ENCODE measurements around the gene SWT1. TPM values are rescaled to one million over a fixed set of nuclear protein-coding genes. Genes with fewer than 3 reads are reported as not detected.
A peak's percentile ranks its signal among the peaks of the same experiment; 100 is the strongest.
"Not testable (repeated sequence)": the region's sequence is repeated elsewhere in the genome, so short reads cannot be mapped to it uniquely, and the experiment has no call there.

Gene SWT1
- total and polyA plus RNA-seq, 2 of the 13 experiments (the other 11 are each of a cell fraction or from before 2014, with no cell fraction given): 1.7 to 2.5 TPM

GRCh38 chr1:185321104-185321503 lies 164.1 kb downstream of the SWT1 start:
- FAIRE-seq; H3K9ac ChIP-seq (ENCODE audit: insufficient read depth, low read depth, low read length); in situ Hi-C loops (cut with HindIII; ENCODE audit: extremely low pct_ligation_motif_present, low pct_unique_long_range_greater_than_20kb); H4K20me1 ChIP-seq (ENCODE audit: insufficient read depth, low read length); H2AFZ ChIP-seq (ENCODE audit: low read length); H3K36me3 ChIP-seq (replicated peaks in 1 of 2; ENCODE audit: control insufficient read depth in 1 of 2, insufficient read depth in 2 of 2, low read length in 2 of 2); POLR2A ChIA-PET; H3K9me3 ChIP-seq (ENCODE audit: low read length); H3K27me3 ChIP-seq (ENCODE audit: control insufficient read depth in 1 of 2, insufficient read depth in 2 of 2, low read length in 2 of 2); DNase-seq (ENCODE audit: low spot score); intact Hi-C loops (cut with micrococcal nuclease; ENCODE audit: unreplicated experiment); H3K4me2 ChIP-seq (ENCODE audit: low read depth, low read length); ATAC-seq; H3K27ac ChIP-seq (ENCODE audit: extremely low read length, insufficient read depth, low read length); CTCF ChIA-PET (ENCODE audit: low intra/inter-chr PET ratio, low total read pairs); BruUV-seq (replicated peaks); H3K4me3 ChIP-seq (replicated peaks in 1 of 3; ENCODE audit: insufficient read depth in 1 of 3, low read depth in 2 of 3, low read length in 3 of 3): not testable (repeated sequence)
- 0 out of 2 replicates have a peak, but pooled peaks have one; percentile 20 for TF ChIP-seq NFYB (CRISPR knock-in tag; IDR thresholded peaks at IDR 0.05)
- H3K79me2 ChIP-seq (ENCODE audit: insufficient read depth, low read length): peaks cover 12% of the 10 kb centered on the region
- 98% methylated on average over 7 of the region's 7 CpGs for WGBS (ENCODE audit: low lambda C conversion rate)
- H3K4me1 ChIP-seq (ENCODE audit: insufficient read depth, low read length): peaks cover 38% of the 10 kb centered on the region

GRCh38 chr1:185321653-185322221 lies 164.8 kb downstream of the SWT1 start:
- H3K9me3 ChIP-seq (ENCODE audit: low read length); in situ Hi-C loops (cut with HindIII; ENCODE audit: extremely low pct_ligation_motif_present, low pct_unique_long_range_greater_than_20kb); H3K4me3 ChIP-seq (replicated peaks in 1 of 3; ENCODE audit: insufficient read depth in 1 of 3, low read depth in 2 of 3, low read length in 3 of 3); FAIRE-seq; H3K4me2 ChIP-seq (ENCODE audit: low read depth, low read length); H3K79me2 ChIP-seq (ENCODE audit: insufficient read depth, low read length); H3K27ac ChIP-seq (ENCODE audit: extremely low read length, insufficient read depth, low read length); BruUV-seq (replicated peaks); DNase-seq (ENCODE audit: low spot score); H3K27me3 ChIP-seq (ENCODE audit: control insufficient read depth in 1 of 2, insufficient read depth in 2 of 2, low read length in 2 of 2); H2AFZ ChIP-seq (ENCODE audit: low read length); CTCF ChIA-PET (ENCODE audit: low intra/inter-chr PET ratio, low total read pairs); ATAC-seq; intact Hi-C loops (cut with micrococcal nuclease; ENCODE audit: unreplicated experiment); H3K36me3 ChIP-seq (replicated peaks in 1 of 2; ENCODE audit: control insufficient read depth in 1 of 2, insufficient read depth in 2 of 2, low read length in 2 of 2); H4K20me1 ChIP-seq (ENCODE audit: insufficient read depth, low read length); H3K9ac ChIP-seq (ENCODE audit: insufficient read depth, low read depth, low read length); POLR2A ChIA-PET: not testable (repeated sequence)
- 98% methylated on average over 18 of the region's 36 CpGs for WGBS (ENCODE audit: low lambda C conversion rate)
- peaks cover 42% of the 10 kb centered on the region for H3K4me1 ChIP-seq (ENCODE audit: insufficient read depth, low read length)

- no peaks in the 10 kb centered on the region for H4K20me1 ChIP-seq (ENCODE audit: insufficient read depth, low read length)
- ATAC-seq: no peak
- no peak overlapping the region for H3K9ac ChIP-seq (ENCODE audit: insufficient read depth, low read depth, low read length)
- no peak overlapping the region for H3K4me2 ChIP-seq (ENCODE audit: low read depth, low read length)
- WGBS (ENCODE audit: low lambda C conversion rate): 93% methylated on average over 2 of the region's 2 CpGs
- BruUV-seq (replicated peaks): no TSS peak
- H3K79me2 ChIP-seq (ENCODE audit: insufficient read depth, low read length): peaks cover 2% of the 10 kb centered on the region
- no peaks in the 10 kb centered on the region for H3K27me3 ChIP-seq (ENCODE audit: control insufficient read depth in 1 of 2, insufficient read depth in 2 of 2, low read length in 2 of 2)
- no peaks in the 10 kb centered on the region for H3K36me3 ChIP-seq (replicated peaks in 1 of 2; ENCODE audit: control insufficient read depth in 1 of 2, insufficient read depth in 2 of 2, low read length in 2 of 2)
- CTCF ChIA-PET (ENCODE audit: low intra/inter-chr PET ratio, low total read pairs): no interaction called here
- H3K4me3 ChIP-seq (replicated peaks in 1 of 3; ENCODE audit: insufficient read depth in 1 of 3, low read depth in 2 of 3, low read length in 3 of 3): no peak overlapping the region
- FAIRE-seq: no peak
- no peaks in the 10 kb centered on the region for H3K9me3 ChIP-seq (ENCODE audit: low read length)
- DNase-seq (ENCODE audit: low spot score): no peak
- H3K27ac ChIP-seq (ENCODE audit: extremely low read length, insufficient read depth, low read length): no peak overlapping the region
- in situ Hi-C loops (cut with HindIII; ENCODE audit: extremely low pct_ligation_motif_present, low pct_unique_long_range_greater_than_20kb): no loop called here
- no peak overlapping the region for H2AFZ ChIP-seq (ENCODE audit: low read length)
- peaks cover 45% of the 10 kb centered on the region for H3K4me1 ChIP-seq (ENCODE audit: insufficient read depth, low read length)
- POLR2A ChIA-PET: no interaction called here
- intact Hi-C loops (cut with micrococcal nuclease; ENCODE audit: unreplicated experiment): no loop called here
- TF ChIP-seq MXD4 (CRISPR knock-in tag; IDR thresholded peaks at IDR 0.05): no peak
- TF ChIP-seq ERF (CRISPR knock-in tag; IDR thresholded peaks at IDR 0.05): no peak
- TF ChIP-seq ZNF414 (CRISPR knock-in tag; IDR thresholded peaks at IDR 0.05): no peak
- TF ChIP-seq ZNF331 (CRISPR knock-in tag; IDR thresholded peaks at IDR 0.05): no peak
- no peak for TF ChIP-seq POGZ (CRISPR knock-in tag; IDR thresholded peaks at IDR 0.05)
- TF ChIP-seq NR2F1 (CRISPR knock-in tag; IDR thresholded peaks at IDR 0.05): no peak
- TF ChIP-seq TEAD2 (CRISPR knock-in tag; IDR thresholded peaks at IDR 0.05): no peak
- no peak for TF ChIP-seq SMYD3 (CRISPR knock-in tag; IDR thresholded peaks at IDR 0.05)
- no peak for TF ChIP-seq TERF1 (CRISPR knock-in tag; IDR thresholded peaks at IDR 0.05)
- TF ChIP-seq TAF15 (IDR thresholded peaks at IDR 0.05; ENCODE audit: low read depth, low read length, poor library complexity, severe bottlenecking): no peak
These were observed 165.7 kb downstream of the SWT1 start for GRCh38 chr1:185322636-185323035.

Data from HepG2 (cell line).